HEK293 (cell line): ENCODE data around the gene ADAMTS9.

ENCODE experiments used
- CTCF ChIA-PET: fragments of 350-600 bp; formaldehyde crosslinking; extraction: SDS; loops from one replicate; lab custom pipeline; 2021; ENCODE audit warnings: antibody characterized with exemption; lab: Yijun Ruan, JAX
- POLR2A ChIA-PET: fragments of 300-600 bp; formaldehyde crosslinking; extraction: SDS; loops from one replicate; lab custom pipeline; 2020; ENCODE audit warnings: antibody characterized with exemption, inconsistent platforms; lab: Yijun Ruan, JAX
- H3K27ac ChIP-seq: fragments of 200-500 bp; sonication (Bioruptor generic); 2 replicates; pipeline ENCODE4 v1.5.1; 2014; ENCODE audit warnings: low read depth, low read length, control low read depth, inconsistent platforms; ENCODE audit errors: extremely low read depth
- H3K36me3 ChIP-seq, 2 experiments: fragments of 200-500 bp in 1 of 2; sonication (Bioruptor generic) in 1 of 2; 1 replicate in 1 of 2; 2 replicates in 1 of 2; pipeline ENCODE4 v1.5.1; 2014 to 2017; ENCODE audit warnings: inconsistent platforms in 2 of 2, low read length in 2 of 2; ENCODE audit not compliant: control insufficient read depth in 2 of 2, insufficient read depth in 1 of 2
- H3K4me1 ChIP-seq: fragments of 200-500 bp; sonication (Bioruptor generic); 2 replicates; pipeline ENCODE4 v1.5.1; 2014; ENCODE audit warnings: mild to moderate bottlenecking, low read length, inconsistent platforms; ENCODE audit not compliant: control insufficient read depth, insufficient read depth
- H3K4me3 ChIP-seq: 2 replicates; pipeline ENCODE4 v1.5.1; 2011; ENCODE audit warnings: low read depth, mild to moderate bottlenecking, control low read depth, low read length, moderate library complexity
- H3K9me3 ChIP-seq: fragments of 200-500 bp; sonication (Bioruptor generic); 2 replicates; pipeline ENCODE4 v1.5.1; 2014; ENCODE audit warnings: low read depth, low read length, inconsistent platforms; ENCODE audit not compliant: control insufficient read depth, insufficient read depth
- AEBP2 ChIP-seq: fragments of 450-650 bp; formaldehyde crosslinking; IDR thresholded peaks from 2 replicates; pipeline ENCODE4 v1.5.1; 2016; ENCODE audit warnings: missing biosample characterization, missing genetic modification characterization, borderline replicate concordance
- BCL11B ChIP-seq: fragments of 450-650 bp; formaldehyde crosslinking; IDR thresholded peaks from 2 replicates; pipeline ENCODE4 v1.5.1; 2016; ENCODE audit warnings: low read depth, missing biosample characterization, missing genetic modification characterization
- EGR2 ChIP-seq: fragments of 450-650 bp; formaldehyde crosslinking; IDR thresholded peaks from 2 replicates; pipeline ENCODE4 v1.5.1; 2016; ENCODE audit warnings: low read depth, missing biosample characterization, missing genetic modification characterization
- OSR2 ChIP-seq: fragments of 450-650 bp; formaldehyde crosslinking; IDR thresholded peaks from 2 replicates; pipeline ENCODE4 v1.5.1; 2016; ENCODE audit warnings: missing biosample characterization, missing genetic modification characterization
- PRDM1 ChIP-seq: fragments of 450-650 bp; formaldehyde crosslinking; IDR thresholded peaks from 2 replicates; pipeline ENCODE4; 2016; ENCODE audit warnings: missing biosample characterization, missing genetic modification characterization
- REPIN1 ChIP-seq: fragments of 450-650 bp; formaldehyde crosslinking; IDR thresholded peaks from 2 replicates; pipeline ENCODE4 v1.5.1; 2017; ENCODE audit warnings: missing biosample characterization, missing genetic modification characterization, low read depth
- ZBTB26 ChIP-seq: fragments of 450-650 bp; formaldehyde crosslinking; optimal IDR thresholded peaks from 2 replicates; pipeline ENCODE3; 2016; ENCODE audit warnings: missing biosample characterization, mild to moderate bottlenecking, missing genetic modification characterization
- ZIC2 ChIP-seq: fragments of 450-650 bp; formaldehyde crosslinking; IDR thresholded peaks from 2 replicates; pipeline ENCODE4 v1.5.1; 2016; ENCODE audit warnings: missing biosample characterization, missing genetic modification characterization
- ZNF114 ChIP-seq: fragments of 450-650 bp; formaldehyde crosslinking; IDR thresholded peaks from 2 replicates; pipeline ENCODE4 v1.5.0; 2017; ENCODE audit warnings: missing biosample characterization, missing genetic modification characterization
- ZNF2 ChIP-seq: fragments of 450-650 bp; formaldehyde crosslinking; IDR thresholded peaks from 2 replicates; pipeline ENCODE4 v1.5.1; 2016; ENCODE audit warnings: missing biosample characterization, missing genetic modification characterization
- ZNF335 ChIP-seq: fragments of 450-650 bp; formaldehyde crosslinking; conservative IDR thresholded peaks from 2 replicates; pipeline ENCODE4 v1.5.1; 2016; ENCODE audit warnings: missing biosample characterization, missing genetic modification characterization
- ZNF394 ChIP-seq: fragments of 450-650 bp; formaldehyde crosslinking; IDR thresholded peaks from 2 replicates; pipeline ENCODE4 v1.5.1; 2016; ENCODE audit warnings: missing biosample characterization, missing genetic modification characterization, mild to moderate bottlenecking, moderate library complexity, borderline replicate concordance
- ZNF433 ChIP-seq: fragments of 450-650 bp; formaldehyde crosslinking; IDR thresholded peaks from 2 replicates; pipeline ENCODE4 v1.5.1; 2016; ENCODE audit warnings: missing biosample characterization, missing genetic modification characterization, low read depth
- ZNF510 ChIP-seq: fragments of 450-650 bp; formaldehyde crosslinking; IDR thresholded peaks from 2 replicates; pipeline ENCODE4 v1.5.1; 2018; ENCODE audit warnings: mild to moderate bottlenecking, missing genetic modification characterization, missing biosample characterization; ENCODE audit not compliant: insufficient replicate concordance
- ZNF544 ChIP-seq: fragments of 450-650 bp; formaldehyde crosslinking; IDR thresholded peaks from 2 replicates; pipeline ENCODE4 v1.5.0; 2017; ENCODE audit warnings: missing biosample characterization, missing genetic modification characterization
- ZNF626 ChIP-seq: fragments of 450-650 bp; sonication (Bioruptor Pico); formaldehyde crosslinking; IDR thresholded peaks from 2 replicates; pipeline ENCODE4 v1.5.1; 2018; ENCODE audit warnings: missing biosample characterization, missing genetic modification characterization, inconsistent platforms
- ZNF777 ChIP-seq: fragments of 450-650 bp; formaldehyde crosslinking; IDR thresholded peaks from 2 replicates; pipeline ENCODE4 v1.5.1; 2017; ENCODE audit warnings: missing biosample characterization, missing genetic modification characterization, borderline replicate concordance
- ZNF830 ChIP-seq: fragments of 450-650 bp; IDR thresholded peaks from 2 replicates; pipeline ENCODE4 v1.5.0; 2018; ENCODE audit warnings: missing biosample characterization, missing genetic modification characterization, low read depth, mild to moderate bottlenecking, moderate library complexity
- TF ChIP-seq, protein P1 (sequence below): fragments of 450-650 bp; formaldehyde crosslinking; IDR thresholded peaks from 2 replicates; pipeline ENCODE4 v1.5.1; 2016; ENCODE audit warnings: missing biosample characterization, missing genetic modification characterization
- TF ChIP-seq, protein P2 (sequence below): fragments of 450-650 bp; IDR thresholded peaks from 2 replicates; pipeline ENCODE4 v1.5.1; 2018; ENCODE audit warnings: missing biosample characterization, missing genetic modification characterization
- TF ChIP-seq, protein P3 (sequence below): fragments of 450-650 bp; formaldehyde crosslinking; IDR thresholded peaks from 2 replicates; pipeline ENCODE4 v1.5.1; 2016; ENCODE audit warnings: missing biosample characterization, missing genetic modification characterization, borderline replicate concordance

The ADAMTS9 gene

GRCh38 chr3:64718976-64719375 is 31.2 kb upstream of the ADAMTS9 start:
- no peak for TF ChIP-seq REPIN1
- ChIA-PET POLR2A (no interaction called here), CTCF (interaction anchor here (0.6 to 1.6 kb wide), 6 partner anchors 10 to 189 kb away, joined by 3 to 7 read pairs (median 4); no protein-coding TSS in a partner anchor)
- Histone ChIP-seq H3K9me3 (no peaks in the 10 kb centered on the region), H3K36me3 (no peaks in the 10 kb centered on the region), H3K4me1 (no peaks in the 10 kb centered on the region), H3K4me3 (no peak overlapping the region), H3K27ac (no peak overlapping the region)

GRCh38 chr3:64717872-64718613 is 30.2 kb upstream of the ADAMTS9 start:
- Histone ChIP-seq H3K9me3 (no peaks in the 10 kb centered on the region), H3K4me1 (no peaks in the 10 kb centered on the region), H3K4me3 (no peak overlapping the region), H3K27ac (no peak overlapping the region), H3K36me3 (no peaks in the 10 kb centered on the region)
- TF ChIP-seq EGR2: no peak
- no peak for TF ChIP-seq OSR2 (tag by site-specific recombination)
- TF ChIP-seq PRDM1 (tag by site-specific recombination): no peak
- no peak for TF ChIP-seq AEBP2 (tag by site-specific recombination)
- no peak for TF ChIP-seq ZNF830 (tag by site-specific recombination)
- TF ChIP-seq ZNF433 (tag by site-specific recombination): no peak
- TF ChIP-seq BCL11B (tag by site-specific recombination): no peak
- TF ChIP-seq ZNF2 (tag by site-specific recombination): no peak
- no peak for TF ChIP-seq ZNF777 (tag by site-specific recombination)
- TF ChIP-seq ZNF335 (tag by site-specific recombination): no peak
- TF ChIP-seq ZNF626: no peak
- TF ChIP-seq, protein P1, sequence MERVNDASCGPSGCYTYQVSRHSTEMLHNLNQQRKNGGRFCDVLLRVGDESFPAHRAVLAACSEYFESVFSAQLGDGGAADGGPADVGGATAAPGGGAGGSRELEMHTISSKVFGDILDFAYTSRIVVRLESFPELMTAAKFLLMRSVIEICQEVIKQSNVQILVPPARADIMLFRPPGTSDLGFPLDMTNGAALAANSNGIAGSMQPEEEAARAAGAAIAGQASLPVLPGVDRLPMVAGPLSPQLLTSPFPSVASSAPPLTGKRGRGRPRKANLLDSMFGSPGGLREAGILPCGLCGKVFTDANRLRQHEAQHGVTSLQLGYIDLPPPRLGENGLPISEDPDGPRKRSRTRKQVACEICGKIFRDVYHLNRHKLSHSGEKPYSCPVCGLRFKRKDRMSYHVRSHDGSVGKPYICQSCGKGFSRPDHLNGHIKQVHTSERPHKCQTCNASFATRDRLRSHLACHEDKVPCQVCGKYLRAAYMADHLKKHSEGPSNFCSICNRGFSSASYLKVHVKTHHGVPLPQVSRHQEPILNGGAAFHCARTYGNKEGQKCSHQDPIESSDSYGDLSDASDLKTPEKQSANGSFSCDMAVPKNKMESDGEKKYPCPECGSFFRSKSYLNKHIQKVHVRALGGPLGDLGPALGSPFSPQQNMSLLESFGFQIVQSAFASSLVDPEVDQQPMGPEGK: no peak
- TF ChIP-seq ZNF510 (tag by site-specific recombination): no peak
- TF ChIP-seq, protein P2, sequence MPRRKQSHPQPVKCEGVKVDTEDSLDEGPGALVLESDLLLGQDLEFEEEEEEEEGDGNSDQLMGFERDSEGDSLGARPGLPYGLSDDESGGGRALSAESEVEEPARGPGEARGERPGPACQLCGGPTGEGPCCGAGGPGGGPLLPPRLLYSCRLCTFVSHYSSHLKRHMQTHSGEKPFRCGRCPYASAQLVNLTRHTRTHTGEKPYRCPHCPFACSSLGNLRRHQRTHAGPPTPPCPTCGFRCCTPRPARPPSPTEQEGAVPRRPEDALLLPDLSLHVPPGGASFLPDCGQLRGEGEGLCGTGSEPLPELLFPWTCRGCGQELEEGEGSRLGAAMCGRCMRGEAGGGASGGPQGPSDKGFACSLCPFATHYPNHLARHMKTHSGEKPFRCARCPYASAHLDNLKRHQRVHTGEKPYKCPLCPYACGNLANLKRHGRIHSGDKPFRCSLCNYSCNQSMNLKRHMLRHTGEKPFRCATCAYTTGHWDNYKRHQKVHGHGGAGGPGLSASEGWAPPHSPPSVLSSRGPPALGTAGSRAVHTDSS (tag by site-specific recombination): no peak
- TF ChIP-seq ZIC2 (tag by site-specific recombination): no peak
- no peak for TF ChIP-seq ZBTB26 (tag by site-specific recombination)
- TF ChIP-seq ZNF394 (tag by site-specific recombination): no peak
- TF ChIP-seq ZNF544: no peak
- TF ChIP-seq, protein P3, sequence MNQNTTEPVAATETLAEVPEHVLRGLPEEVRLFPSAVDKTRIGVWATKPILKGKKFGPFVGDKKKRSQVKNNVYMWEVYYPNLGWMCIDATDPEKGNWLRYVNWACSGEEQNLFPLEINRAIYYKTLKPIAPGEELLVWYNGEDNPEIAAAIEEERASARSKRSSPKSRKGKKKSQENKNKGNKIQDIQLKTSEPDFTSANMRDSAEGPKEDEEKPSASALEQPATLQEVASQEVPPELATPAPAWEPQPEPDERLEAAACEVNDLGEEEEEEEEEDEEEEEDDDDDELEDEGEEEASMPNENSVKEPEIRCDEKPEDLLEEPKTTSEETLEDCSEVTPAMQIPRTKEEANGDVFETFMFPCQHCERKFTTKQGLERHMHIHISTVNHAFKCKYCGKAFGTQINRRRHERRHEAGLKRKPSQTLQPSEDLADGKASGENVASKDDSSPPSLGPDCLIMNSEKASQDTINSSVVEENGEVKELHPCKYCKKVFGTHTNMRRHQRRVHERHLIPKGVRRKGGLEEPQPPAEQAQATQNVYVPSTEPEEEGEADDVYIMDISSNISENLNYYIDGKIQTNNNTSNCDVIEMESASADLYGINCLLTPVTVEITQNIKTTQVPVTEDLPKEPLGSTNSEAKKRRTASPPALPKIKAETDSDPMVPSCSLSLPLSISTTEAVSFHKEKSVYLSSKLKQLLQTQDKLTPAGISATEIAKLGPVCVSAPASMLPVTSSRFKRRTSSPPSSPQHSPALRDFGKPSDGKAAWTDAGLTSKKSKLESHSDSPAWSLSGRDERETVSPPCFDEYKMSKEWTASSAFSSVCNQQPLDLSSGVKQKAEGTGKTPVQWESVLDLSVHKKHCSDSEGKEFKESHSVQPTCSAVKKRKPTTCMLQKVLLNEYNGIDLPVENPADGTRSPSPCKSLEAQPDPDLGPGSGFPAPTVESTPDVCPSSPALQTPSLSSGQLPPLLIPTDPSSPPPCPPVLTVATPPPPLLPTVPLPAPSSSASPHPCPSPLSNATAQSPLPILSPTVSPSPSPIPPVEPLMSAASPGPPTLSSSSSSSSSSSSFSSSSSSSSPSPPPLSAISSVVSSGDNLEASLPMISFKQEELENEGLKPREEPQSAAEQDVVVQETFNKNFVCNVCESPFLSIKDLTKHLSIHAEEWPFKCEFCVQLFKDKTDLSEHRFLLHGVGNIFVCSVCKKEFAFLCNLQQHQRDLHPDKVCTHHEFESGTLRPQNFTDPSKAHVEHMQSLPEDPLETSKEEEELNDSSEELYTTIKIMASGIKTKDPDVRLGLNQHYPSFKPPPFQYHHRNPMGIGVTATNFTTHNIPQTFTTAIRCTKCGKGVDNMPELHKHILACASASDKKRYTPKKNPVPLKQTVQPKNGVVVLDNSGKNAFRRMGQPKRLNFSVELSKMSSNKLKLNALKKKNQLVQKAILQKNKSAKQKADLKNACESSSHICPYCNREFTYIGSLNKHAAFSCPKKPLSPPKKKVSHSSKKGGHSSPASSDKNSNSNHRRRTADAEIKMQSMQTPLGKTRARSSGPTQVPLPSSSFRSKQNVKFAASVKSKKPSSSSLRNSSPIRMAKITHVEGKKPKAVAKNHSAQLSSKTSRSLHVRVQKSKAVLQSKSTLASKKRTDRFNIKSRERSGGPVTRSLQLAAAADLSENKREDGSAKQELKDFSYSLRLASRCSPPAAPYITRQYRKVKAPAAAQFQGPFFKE (tag by site-specific recombination): no peak
- no peak for TF ChIP-seq ZNF114 (tag by site-specific recombination)
- ChIA-PET POLR2A (no interaction called here), CTCF (interaction anchor here (0.7 to 1.6 kb wide), 4 partner anchors 9 to 68 kb away, joined by 3 to 7 read pairs (median 4); no protein-coding TSS in a partner anchor)
